SKM-1 treated with dmso at 0.1 percent for 144 hours (cell line): ENCODE data around the gene UBN2.

ENCODE experiments used
- DNase-seq: peaks from one replicate; lab custom pipeline; 2025; ENCODE audit not compliant: unreplicated experiment; lab: John Stamatoyannopoulos, UW

The UBN2 gene

GRCh38 chr7:139231513-139232376 is 708 bp downstream of the UBN2 start:
- no peak for DNase-seq

- peak; percentile 44 for DNase-seq
These were observed 1.3 kb downstream of the UBN2 start for GRCh38 chr7:139232377-139232717.

DNA sequence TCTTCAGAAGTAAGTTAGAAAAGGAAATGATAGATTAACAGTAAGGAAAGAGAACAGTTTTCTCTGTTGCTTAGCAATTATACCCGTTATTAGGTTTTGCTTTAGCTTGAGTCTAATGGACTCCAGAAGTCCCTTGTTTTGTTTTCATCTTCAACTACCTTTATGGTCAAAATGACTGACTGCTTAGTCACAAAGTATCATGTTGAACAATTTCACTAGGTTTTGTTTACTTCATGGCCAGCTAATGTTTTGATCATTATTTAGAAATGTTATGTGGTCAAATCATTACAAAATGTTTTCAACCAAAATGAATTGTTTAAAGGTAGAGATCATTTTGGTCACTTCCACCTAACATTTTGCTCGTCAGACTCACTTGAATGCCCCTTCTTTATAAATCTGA is 1.9 kb downstream of the UBN2 start:
- no peak for DNase-seq

DNA sequence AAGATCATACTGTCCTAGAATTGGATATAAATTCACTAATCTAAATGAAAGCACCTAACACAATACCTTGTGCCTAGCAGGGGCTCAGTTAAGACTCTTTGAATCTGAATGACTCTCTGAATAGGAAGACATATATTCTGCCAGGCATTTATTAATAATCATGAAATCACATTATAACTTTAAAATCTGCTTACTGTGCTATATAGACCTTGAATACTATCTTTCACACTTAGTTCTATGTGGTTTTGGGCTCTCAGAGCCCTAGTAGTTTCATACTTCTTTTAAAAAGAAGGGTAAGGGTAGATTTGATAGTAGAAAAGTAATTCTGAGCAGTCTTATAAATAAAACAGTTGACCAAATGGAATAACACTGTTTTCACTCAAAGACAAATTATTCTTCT is 10.2 kb downstream of the UBN2 start:
- DNase-seq, result no peak

GRCh38 chr7:139242741-139243281 is 11.8 kb downstream of the UBN2 start:
- DNase-seq, result no peak

GRCh38 chr7:139245401-139245800 is 14.4 kb downstream of the UBN2 start:
- DNase-seq, result no peak

- DNase-seq, result no peak
These were observed 15.5 kb downstream of the UBN2 start for GRCh38 chr7:139246494-139246893.

GRCh38 chr7:139246905-139247304 is 15.9 kb downstream of the UBN2 start:
- no peak for DNase-seq

DNA sequence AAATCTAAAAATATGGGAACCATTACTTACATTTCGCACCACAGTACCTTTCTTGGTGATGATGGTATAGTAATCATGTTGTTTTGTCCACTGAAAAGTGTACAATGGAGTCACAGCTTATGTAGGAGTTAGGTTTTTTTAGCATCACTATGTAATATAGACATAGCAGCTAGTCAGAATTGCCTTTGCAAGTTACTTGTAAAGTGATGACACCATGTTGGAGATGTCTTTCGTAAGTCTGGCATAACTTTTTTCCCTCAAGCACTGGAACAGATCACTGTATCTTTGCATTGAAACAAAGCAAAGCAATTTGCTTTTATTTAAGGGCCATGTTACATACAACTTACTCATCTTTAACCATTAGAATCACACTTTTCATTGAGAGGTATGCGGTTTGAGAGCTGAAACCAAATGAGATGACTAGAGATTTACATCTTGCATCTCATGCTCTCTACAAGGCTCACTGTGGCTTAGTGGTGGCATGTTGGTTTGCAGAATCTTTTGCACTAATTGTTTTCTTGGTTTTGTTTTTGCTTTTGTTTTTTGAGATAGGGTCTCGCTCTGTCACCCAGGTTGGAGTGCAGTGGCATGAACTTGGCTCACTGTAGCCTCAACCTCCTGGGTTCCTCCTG is 18.3 kb downstream of the UBN2 start:
- DNase-seq, result no peak

- DNase-seq, result no peak
These were observed 21.4 kb downstream of the UBN2 start for GRCh38 chr7:139252451-139252850.

GRCh38 chr7:139254281-139254680 is 23.2 kb downstream of the UBN2 start:
- DNase-seq, result no peak

- DNase-seq, result no peak
These were observed 23.7 kb downstream of the UBN2 start for GRCh38 chr7:139254728-139255127.

DNA sequence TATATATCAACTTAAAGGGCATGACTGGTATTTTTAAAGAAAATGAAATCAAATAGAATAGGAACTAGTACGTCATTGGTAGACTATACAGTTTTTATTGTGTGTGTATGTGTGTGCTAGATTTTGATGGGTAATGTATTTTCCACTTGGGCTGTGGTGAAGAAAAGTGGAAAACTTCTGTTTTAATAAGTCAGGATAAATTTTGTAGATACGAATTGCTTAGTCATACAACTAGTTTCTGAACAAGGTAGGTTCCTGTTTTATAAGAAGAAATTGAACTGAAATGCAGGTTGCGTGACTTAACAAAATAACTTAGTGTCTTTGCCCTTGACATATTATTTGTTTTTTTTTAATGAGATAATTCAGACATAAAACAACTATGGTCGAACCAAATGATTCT is 24.3 kb downstream of the UBN2 start:
- DNase-seq, result no peak

GRCh38 chr7:139259142-139259541 is 28.1 kb downstream of the UBN2 start:
- no peak for DNase-seq

- DNase-seq, result no peak
These were observed 33.2 kb downstream of the UBN2 start for GRCh38 chr7:139264220-139264619.

- no peak for DNase-seq
These were observed 34.6 kb downstream of the UBN2 start for GRCh38 chr7:139265673-139266072.

DNA sequence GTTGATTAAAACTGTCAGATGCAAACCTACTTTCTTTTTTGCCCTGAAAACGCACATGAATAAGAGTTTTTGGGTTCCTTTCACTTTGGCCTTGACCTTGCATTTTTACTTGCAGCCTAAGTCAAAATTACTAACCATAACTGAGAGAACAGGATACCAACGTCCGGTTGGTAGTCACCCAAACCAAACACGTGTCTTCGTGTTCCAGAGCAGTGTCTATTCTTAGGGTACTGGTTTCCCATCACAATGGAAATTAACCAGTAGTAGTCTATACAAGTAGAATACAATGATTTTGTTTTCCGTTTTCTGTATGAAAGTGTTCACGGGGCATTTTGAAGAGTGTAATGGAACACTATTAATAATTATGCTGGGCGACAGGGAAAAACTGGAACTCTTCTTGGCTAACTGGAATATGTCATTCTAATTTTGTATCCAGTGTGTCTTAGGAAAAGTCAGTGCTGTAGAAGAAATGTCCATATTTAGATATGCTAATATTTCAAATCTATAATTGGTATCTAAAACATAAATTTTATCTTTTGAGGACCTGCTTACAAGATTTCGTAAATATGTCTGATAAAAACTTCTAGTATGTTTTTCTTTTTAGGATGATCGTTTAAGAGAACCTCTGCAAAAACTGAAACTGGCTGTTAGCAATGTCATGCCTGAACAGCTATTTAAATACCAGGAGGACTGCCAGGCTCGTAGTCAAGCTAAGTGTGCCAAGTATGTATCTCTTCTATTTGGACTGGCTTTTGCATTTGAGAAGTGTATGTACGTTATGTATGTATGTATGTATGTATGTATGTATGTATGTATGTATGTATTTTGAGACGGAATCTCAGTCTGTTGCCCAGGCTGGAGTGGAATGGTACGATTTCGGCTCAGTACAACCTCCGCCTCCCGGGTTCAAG is 40.9 kb downstream of the UBN2 start:
- DNase-seq, result no peak

DNA sequence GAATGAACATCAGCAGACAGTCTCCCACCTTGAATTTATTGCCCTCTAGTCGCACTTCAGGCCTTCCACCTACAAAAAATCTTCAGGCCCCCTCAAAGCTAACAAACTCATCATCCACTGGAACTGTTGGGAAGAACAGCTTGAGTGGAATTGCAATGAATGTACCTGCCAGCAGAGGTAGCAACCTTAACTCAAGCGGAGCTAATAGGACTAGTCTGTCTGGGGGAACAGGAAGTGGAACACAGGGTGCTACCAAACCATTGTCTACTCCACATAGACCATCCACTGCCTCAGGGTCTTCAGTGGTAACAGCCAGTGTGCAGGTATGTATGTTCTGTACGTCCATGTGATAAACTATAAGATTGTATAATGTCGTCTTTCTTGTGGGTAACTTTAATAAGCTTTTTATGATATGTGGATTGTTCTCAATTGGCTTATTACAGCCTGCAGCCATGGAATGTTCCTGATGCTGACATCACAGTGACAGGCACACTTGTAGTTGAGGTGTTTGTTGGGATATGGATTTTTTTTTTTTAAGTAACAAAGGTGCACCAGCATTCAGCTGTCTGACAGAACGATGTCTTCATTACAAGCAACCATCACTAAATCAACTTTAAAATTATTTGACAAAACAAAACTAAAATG is 53.3 kb downstream of the UBN2 start:
- DNase-seq, result no peak

DNA sequence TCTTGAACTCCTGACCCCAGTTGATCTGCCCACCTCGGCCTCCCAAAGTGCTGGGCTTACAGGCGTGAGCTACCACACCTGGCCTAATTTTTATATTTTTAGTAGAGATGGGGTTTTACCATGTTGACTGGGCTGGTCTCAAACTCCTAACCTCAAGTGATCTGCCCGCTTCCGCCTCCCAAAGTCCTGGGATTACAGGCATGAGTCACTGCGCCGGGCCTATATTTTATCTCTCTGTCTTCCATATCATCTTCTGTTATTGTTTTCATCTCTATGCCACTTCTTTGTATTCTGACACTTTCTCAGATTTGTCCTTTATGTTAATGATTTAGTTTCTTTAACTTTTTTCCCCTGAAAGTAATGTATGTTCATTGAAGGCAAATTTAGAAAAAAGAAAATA is 55.1 kb downstream of the UBN2 start:
- no peak for DNase-seq

GRCh38 chr7:139292821-139293220 is 61.8 kb downstream of the UBN2 start:
- no peak for DNase-seq

GRCh38 chr7:139293534-139293933 is 62.5 kb downstream of the UBN2 start:
- DNase-seq, result no peak
